Natural killer cell (primary cell): ENCODE measurements around the gene TBC1D22A. TPM values are rescaled to one million over a fixed set of nuclear protein-coding genes. Genes with fewer than 3 reads are reported as not detected.

Source experiments
- ATAC-seq, 3 donors: fragments of 150-1000 bp in 2 of 3; fragments of 200-7000 bp in 1 of 3; cut with Tn5 transposase; 1 replicate in 1 of 3; 2 replicates in 2 of 3; pipeline ENCODE4 v1.10.0; 2021; ENCODE audit warnings: mild to moderate bottlenecking in 2 of 3, moderate library complexity in 2 of 3
- DNase-seq, 2 donors: peaks; one replicate each; pipeline versions ENCODE4 v3.0.0 to v3.0.0-alpha.2; 2013 to 2021; ENCODE audit warnings: mixed read lengths in 1 of 2
- H3K27ac ChIP-seq: one replicate; pipeline ENCODE4 v1.5.1; 2013; ENCODE audit warnings: mild to moderate bottlenecking, low read length
- H3K27me3 ChIP-seq: one replicate; pipeline ENCODE4 v1.6.1; 2013; ENCODE audit warnings: low read length; ENCODE audit not compliant: control insufficient read depth, insufficient read depth
- H3K36me3 ChIP-seq: one replicate; pipeline ENCODE4 v1.6.1; 2013; ENCODE audit warnings: low read length; ENCODE audit not compliant: control insufficient read depth, insufficient read depth
- H3K4me1 ChIP-seq: one replicate; pipeline ENCODE4 v1.6.1; 2013; ENCODE audit warnings: low read length; ENCODE audit not compliant: control insufficient read depth, insufficient read depth
- H3K4me3 ChIP-seq: one replicate; pipeline ENCODE4 v1.5.1; 2013; ENCODE audit warnings: low read length
- H3K9me3 ChIP-seq: one replicate; pipeline ENCODE4 v1.6.1; 2013; ENCODE audit warnings: low read length; ENCODE audit not compliant: control insufficient read depth, insufficient read depth
- H3K27ac Mint-ChIP-seq, 2 donors: one replicate each; pipeline ENCODE4 v1.8.0; 2022; ENCODE audit warnings: mild to moderate bottlenecking in 2 of 2, mixed read lengths in 2 of 2, moderate library complexity in 1 of 2
- H3K27me3 Mint-ChIP-seq, 2 donors: one replicate each; pipeline ENCODE4 v1.8.0; 2022; ENCODE audit warnings: low read depth in 2 of 2, mixed read lengths in 2 of 2
- H3K36me3 Mint-ChIP-seq: one replicate; pipeline ENCODE4 v1.8.0; 2022; ENCODE audit warnings: mixed read lengths
- H3K4me1 Mint-ChIP-seq, 2 donors: one replicate each; pipeline ENCODE4 v1.8.0; 2022; ENCODE audit warnings: mixed read lengths in 2 of 2
- H3K4me3 Mint-ChIP-seq: one replicate; pipeline ENCODE4 v1.8.0; 2022; ENCODE audit warnings: mild to moderate bottlenecking, moderate library complexity, mixed read lengths
- H3K9me3 Mint-ChIP-seq, 2 donors: one replicate each; pipeline ENCODE4 v1.8.0; 2022; ENCODE audit warnings: mixed read lengths in 2 of 2
- WGBS: methylation state at CpG from one replicate; pipeline ENCODE4 v1.1.7; 2013; ENCODE audit warnings: missing lambda C conversion rate; ENCODE audit not compliant: insufficient coverage; 5-methylcytosine and 5-hydroxymethylcytosine counted together
- intact Hi-C: fragments of 100-400 bp; cut with micrococcal nuclease; formaldehyde crosslinking; loops from one replicate; pipeline ENCODE4 v1.14.2; 2022
- total RNA-seq, 4 donors: library from RNA; stranded (reverse); fragments of 120-200 nt in 1 of 4; gene quantifications; one replicate each; pipeline versions ENCODE4 v1.2.3 to v1.2.4, GENCODE V29; 2013 to 2022
- TF ChIP-seq, protein P1 (sequence below): fragments of 200-600 bp; IDR thresholded peaks from one replicate; pipeline ENCODE4 v1.8.0; 2022; ENCODE audit warnings: antibody characterized with exemption

TBC1D22A gene
- total RNA-seq, 3 donors from 2014 or later (not counting 1 experiment from before 2014, with no cell fraction given) = 47.4 to 53.7 (median 53.2) TPM

DNA sequence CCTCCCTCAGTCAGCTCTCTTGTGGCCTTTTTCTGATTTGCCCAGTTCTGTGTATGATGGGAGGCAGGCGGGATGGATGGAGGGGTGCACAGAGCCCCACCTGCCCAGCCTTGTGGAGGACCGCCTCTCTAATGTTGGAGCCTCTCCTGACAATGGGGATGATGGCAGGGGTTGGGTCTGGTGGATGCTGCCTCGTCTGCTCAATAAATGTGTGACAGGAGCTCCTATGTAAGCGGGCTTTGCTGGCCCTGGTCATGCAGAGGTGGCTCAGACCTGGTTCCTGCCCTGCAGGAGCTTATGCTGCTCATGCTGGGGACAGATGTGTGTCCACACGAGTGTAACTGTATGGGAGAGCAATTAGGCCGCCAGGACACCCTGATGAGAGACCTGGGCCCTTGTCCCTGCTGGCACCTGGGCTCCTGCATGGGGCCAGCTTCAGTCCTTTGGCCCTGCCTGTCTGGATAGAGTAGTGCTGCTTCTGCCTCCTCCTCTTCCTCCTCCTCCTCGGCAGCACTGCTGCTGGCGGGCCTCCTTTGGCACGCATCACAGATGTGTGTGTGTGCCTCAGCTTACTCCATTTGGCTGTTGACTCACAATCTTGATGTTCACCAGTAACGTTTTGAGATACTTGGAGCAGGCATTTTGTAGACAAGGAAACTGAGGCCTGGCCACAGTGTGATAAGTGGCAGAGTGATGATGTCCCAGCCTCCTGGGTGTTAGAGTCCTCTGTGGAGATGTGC lies 131.0 kb downstream of the TBC1D22A start:
- Histone ChIP-seq H3K4me1 (no peaks in the 10 kb centered on the region), H3K27me3 (no peaks in the 10 kb centered on the region), H3K27ac (no peak overlapping the region), H3K36me3 (peaks cover 27% of the 10 kb centered on the region), H3K4me3 (no peak overlapping the region), H3K9me3 (no peaks in the 10 kb centered on the region)
- H3K4me1 Mint-ChIP-seq = peaks cover 20 to 31% of the 10 kb centered on the region in 2 donors
- TF ChIP-seq, protein P1, sequence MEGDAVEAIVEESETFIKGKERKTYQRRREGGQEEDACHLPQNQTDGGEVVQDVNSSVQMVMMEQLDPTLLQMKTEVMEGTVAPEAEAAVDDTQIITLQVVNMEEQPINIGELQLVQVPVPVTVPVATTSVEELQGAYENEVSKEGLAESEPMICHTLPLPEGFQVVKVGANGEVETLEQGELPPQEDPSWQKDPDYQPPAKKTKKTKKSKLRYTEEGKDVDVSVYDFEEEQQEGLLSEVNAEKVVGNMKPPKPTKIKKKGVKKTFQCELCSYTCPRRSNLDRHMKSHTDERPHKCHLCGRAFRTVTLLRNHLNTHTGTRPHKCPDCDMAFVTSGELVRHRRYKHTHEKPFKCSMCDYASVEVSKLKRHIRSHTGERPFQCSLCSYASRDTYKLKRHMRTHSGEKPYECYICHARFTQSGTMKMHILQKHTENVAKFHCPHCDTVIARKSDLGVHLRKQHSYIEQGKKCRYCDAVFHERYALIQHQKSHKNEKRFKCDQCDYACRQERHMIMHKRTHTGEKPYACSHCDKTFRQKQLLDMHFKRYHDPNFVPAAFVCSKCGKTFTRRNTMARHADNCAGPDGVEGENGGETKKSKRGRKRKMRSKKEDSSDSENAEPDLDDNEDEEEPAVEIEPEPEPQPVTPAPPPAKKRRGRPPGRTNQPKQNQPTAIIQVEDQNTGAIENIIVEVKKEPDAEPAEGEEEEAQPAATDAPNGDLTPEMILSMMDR = no peak
- H3K27me3 Mint-ChIP-seq = no peaks in the 10 kb centered on the region
- peak overlapping the region in 1 of 2 donors; percentile 22 for H3K27ac Mint-ChIP-seq
- DNase-seq (no peak), ATAC-seq (no peak)
- intact Hi-C loops = no loop called here
- no peaks in the 10 kb centered on the region for H3K36me3 Mint-ChIP-seq
- H3K9me3 Mint-ChIP-seq = no peaks in the 10 kb centered on the region
- WGBS = 96% methylated on average over 10 of the region's 10 CpGs
- H3K4me3 Mint-ChIP-seq = no peak overlapping the region

GRCh38 chr22:46894081-46894671 lies 131.7 kb downstream of the TBC1D22A start:
- Mint-ChIP-seq H3K9me3 (no peaks in the 10 kb centered on the region), H3K4me1 (peaks cover 17 to 37% of the 10 kb centered on the region in 2 donors), H3K4me3 (no peak overlapping the region), H3K27me3 (no peaks in the 10 kb centered on the region), H3K36me3 (no peaks in the 10 kb centered on the region), H3K27ac (peak overlapping the region in 1 of 2 donors; percentile 22)
- TF ChIP-seq, protein P1 = no peak
- Histone ChIP-seq H3K9me3 (no peaks in the 10 kb centered on the region), H3K4me3 (no peak overlapping the region), H3K27ac (no peak overlapping the region), H3K4me1 (no peaks in the 10 kb centered on the region), H3K27me3 (no peaks in the 10 kb centered on the region), H3K36me3 (peaks cover 27% of the 10 kb centered on the region)
- intact Hi-C loops = no loop called here
- DNase-seq (no peak), ATAC-seq (no peak)
- WGBS = 94% methylated on average over 12 of the region's 12 CpGs

DNA sequence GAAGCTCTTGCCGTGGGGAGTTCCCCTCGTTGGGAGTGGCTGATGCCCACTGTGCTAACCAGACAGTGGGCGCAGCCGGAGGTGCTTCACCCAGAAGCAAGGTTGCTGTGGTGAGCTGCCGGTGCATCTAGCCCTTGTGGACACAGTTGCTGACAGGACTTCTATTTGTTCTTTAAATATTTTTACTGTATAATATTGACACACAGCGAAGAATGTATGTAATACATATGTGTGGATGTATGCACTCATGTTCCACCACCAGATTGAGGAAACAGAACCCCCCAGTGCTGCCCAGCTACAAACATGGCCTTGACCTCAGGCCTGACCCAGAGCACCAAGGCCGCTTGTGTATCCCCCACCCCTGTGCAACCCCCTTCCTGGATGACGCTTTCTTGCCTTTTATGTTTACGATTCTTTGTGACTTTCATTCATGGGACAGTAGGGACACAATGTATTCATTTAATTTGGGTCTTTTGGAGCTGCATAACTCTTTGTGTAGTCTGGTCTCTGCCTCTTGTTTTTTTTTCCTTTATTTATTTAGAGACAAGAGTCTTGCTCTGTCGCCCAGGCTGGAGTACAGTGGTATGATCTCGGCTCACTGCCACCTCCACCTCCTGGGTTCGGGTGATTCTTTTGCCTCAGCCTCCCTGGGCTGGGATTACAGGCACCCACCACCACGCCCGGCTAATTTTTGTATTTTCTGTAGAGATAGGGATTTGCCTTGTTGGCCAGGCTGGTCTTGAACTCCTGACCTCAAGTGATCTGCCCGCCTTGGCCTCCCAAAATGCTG lies 132.6 kb downstream of the TBC1D22A start:
- Mint-ChIP-seq H3K9me3 (no peaks in the 10 kb centered on the region), H3K4me1 (peaks cover 15 to 38% of the 10 kb centered on the region in 2 donors), H3K36me3 (no peaks in the 10 kb centered on the region), H3K27me3 (no peaks in the 10 kb centered on the region), H3K4me3 (no peak overlapping the region), H3K27ac (no peak overlapping the region)
- intact Hi-C loops = no loop called here
- Histone ChIP-seq H3K27ac (no peak overlapping the region), H3K4me1 (no peaks in the 10 kb centered on the region), H3K36me3 (peaks cover 27% of the 10 kb centered on the region), H3K27me3 (no peaks in the 10 kb centered on the region), H3K4me3 (no peak overlapping the region), H3K9me3 (no peaks in the 10 kb centered on the region)
- WGBS = 95% methylated on average over 14 of the region's 15 CpGs
- DNase-seq (no peak), ATAC-seq (no peak)
- TF ChIP-seq, protein P1 = no peak
